Mesothelial cell of epicardium (in vitro differentiated cells): ENCODE data around the gene CRB2. TPM values are rescaled to one million over a fixed set of nuclear protein-coding genes. Genes with fewer than 3 reads are reported as not detected.
A peak's percentile ranks its signal among the peaks of the same experiment; 100 is the strongest.

Experiments
- DNase-seq, 2 experiments: peaks; one replicate each; pipeline ENCODE4 v3.0.0; 2021; ENCODE audit warnings: low spot score in 2 of 2; ENCODE audit not compliant: unreplicated experiment in 2 of 2
- H3K27ac Mint-ChIP-seq: 2 replicates; pipeline ENCODE4 v1.8.0; 2021; ENCODE audit warnings: mixed read lengths
- H3K27me3 Mint-ChIP-seq: 2 replicates; pipeline ENCODE4 v1.8.0; 2021; ENCODE audit warnings: low read depth, mixed read lengths
- H3K36me3 Mint-ChIP-seq: 2 replicates; pipeline ENCODE4 v1.8.0; 2021; ENCODE audit warnings: mixed read lengths
- H3K4me1 Mint-ChIP-seq: 2 replicates; pipeline ENCODE4 v1.8.0; 2021; ENCODE audit warnings: mixed read lengths
- H3K4me3 Mint-ChIP-seq: 2 replicates; pipeline ENCODE4 v1.8.0; 2021; ENCODE audit warnings: mild to moderate bottlenecking, moderate library complexity, mixed read lengths
- H3K9me3 Mint-ChIP-seq: 2 replicates; pipeline ENCODE4 v1.8.0; 2021; ENCODE audit warnings: mixed read lengths
- CTCF ChIP-seq: fragments of 200-600 bp; sonication (generic); IDR thresholded peaks from one replicate; pipeline ENCODE4 v1.5.0; 2021; ENCODE audit warnings: antibody characterized with exemption; ENCODE audit not compliant: unreplicated experiment
- total RNA-seq: library from RNA; stranded (reverse); gene quantifications from 3 replicates; pipeline ENCODE4 v1.2.1, GENCODE V29; 2021

CRB2 gene
- total RNA-seq, 1 donor from 2014 or later = 41.0 TPM

DNA sequence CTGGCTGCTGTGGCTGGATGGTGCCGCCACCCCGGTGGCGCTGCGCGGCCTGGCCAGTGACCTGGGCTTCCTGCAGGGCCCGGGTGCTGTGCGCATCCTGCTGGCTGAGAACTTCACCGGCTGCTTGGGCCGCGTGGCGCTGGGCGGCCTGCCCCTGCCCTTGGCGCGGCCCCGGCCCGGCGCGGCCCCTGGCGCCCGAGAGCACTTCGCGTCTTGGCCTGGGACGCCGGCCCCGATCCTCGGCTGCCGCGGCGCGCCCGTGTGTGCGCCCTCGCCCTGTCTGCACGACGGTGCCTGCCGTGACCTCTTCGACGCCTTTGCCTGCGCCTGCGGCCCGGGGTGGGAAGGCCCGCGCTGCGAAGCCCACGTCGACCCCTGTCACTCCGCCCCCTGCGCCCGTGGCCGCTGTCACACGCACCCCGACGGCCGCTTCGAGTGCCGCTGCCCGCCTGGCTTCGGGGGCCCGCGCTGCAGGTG lies 17.5 kb downstream of the CRB2 start:
- Mint-ChIP-seq H3K4me3 (no peak overlapping the region), H3K27me3 (peaks cover 3% of the 10 kb centered on the region)

DNA sequence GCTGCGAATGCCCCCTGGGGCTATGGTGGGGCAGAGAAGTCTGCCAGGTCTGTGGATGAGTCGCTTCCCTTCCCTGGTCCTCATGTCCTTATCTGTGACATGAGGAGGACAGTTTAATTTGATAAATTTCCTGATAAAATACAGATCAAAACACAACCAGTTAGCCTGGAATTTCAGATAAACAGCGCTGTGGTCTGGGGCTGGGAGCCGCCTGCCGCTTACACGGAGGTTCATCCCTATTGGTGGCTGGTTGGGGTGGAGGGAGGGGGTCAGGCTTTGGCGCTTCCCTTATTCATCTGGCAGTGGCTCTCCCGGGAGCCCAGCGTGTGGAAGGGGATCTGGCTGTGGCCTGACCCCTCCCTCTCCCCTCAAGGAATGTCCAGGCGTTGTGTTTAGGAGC lies 17.9 kb downstream of the CRB2 start:
- Mint-ChIP-seq H3K4me1 (peaks cover 57% of the 10 kb centered on the region), H3K4me3 (no peak overlapping the region), H3K27me3 (peaks cover 3% of the 10 kb centered on the region), H3K27ac (peak overlapping the region; percentile 72), H3K9me3 (no peaks in the 10 kb centered on the region), H3K36me3 (peaks cover 7% of the 10 kb centered on the region)
- no peak for TF ChIP-seq CTCF
- DNase-seq = peak in 1 of 2 experiments; percentile 66

More for the DNA sequence above, 17.5 kb downstream of the CRB2 start:
- no peaks in the 10 kb centered on the region for H3K9me3 Mint-ChIP-seq
- peaks cover 57% of the 10 kb centered on the region for H3K4me1 Mint-ChIP-seq
- no peak overlapping the region for H3K27ac Mint-ChIP-seq
- TF ChIP-seq CTCF = no peak
- no peak for DNase-seq
- peaks cover 7% of the 10 kb centered on the region for H3K36me3 Mint-ChIP-seq

- Mint-ChIP-seq H3K4me3 (no peak overlapping the region), H3K9me3 (no peaks in the 10 kb centered on the region), H3K27ac (peak overlapping the region; percentile 80), H3K36me3 (peaks cover 3% of the 10 kb centered on the region), H3K27me3 (peaks cover 3% of the 10 kb centered on the region), H3K4me1 (peaks cover 64% of the 10 kb centered on the region)
- TF ChIP-seq CTCF = no peak
- DNase-seq = peak in 1 of 2 experiments; percentile 61
These were observed 19.6 kb downstream of the CRB2 start for GRCh38 chr9:123375469-123376132.

- no peaks in the 10 kb centered on the region for H3K9me3 Mint-ChIP-seq
- TF ChIP-seq CTCF = no peak
- H3K27me3 Mint-ChIP-seq = peaks cover 3% of the 10 kb centered on the region
- H3K27ac Mint-ChIP-seq = peak overlapping the region; percentile 82
- H3K36me3 Mint-ChIP-seq = peaks cover 7% of the 10 kb centered on the region
- H3K4me1 Mint-ChIP-seq = peaks cover 68% of the 10 kb centered on the region
- DNase-seq = no peak
- no peak overlapping the region for H3K4me3 Mint-ChIP-seq
These were observed 20.4 kb downstream of the CRB2 start for GRCh38 chr9:123376218-123377071.

DNA sequence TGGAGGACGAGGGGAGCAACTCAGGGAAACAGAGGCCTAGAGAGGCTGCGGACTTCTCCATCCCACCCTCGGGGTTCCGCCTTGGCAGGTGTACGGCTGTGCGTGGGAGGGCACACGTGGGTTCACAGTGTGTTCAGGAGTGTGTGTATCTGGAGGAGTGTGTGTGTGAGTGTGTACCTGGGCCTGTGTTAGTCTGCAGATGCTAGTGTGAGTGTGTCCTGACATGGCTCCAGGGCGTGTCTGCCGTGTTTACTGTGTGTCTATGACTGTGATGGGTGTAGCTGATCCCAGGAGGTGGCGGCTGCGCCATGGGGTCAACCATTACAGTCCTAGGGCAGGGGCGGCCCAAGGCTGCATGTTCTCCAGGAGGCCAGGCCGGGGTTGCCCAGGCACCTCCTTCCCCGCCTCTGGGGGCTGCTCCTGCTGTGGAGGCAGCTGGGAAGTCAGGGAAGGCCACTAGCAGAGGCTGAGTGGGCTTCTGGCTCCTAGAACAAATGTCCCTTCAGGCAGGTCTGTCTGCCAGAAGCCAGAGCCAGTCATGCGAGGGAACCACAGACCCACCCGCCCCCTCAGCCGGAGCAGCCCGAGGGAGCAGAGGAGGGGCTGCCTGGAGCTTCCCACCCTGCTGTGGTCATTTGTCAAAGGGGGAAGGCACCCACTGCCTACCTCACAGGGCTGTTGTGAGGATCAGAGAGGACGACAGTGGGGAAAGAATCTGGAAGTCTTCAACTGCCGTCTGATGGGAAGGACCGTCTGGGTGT lies 21.4 kb downstream of the CRB2 start:
- Mint-ChIP-seq H3K27me3 (peaks cover 3% of the 10 kb centered on the region), H3K9me3 (no peaks in the 10 kb centered on the region), H3K27ac (peak overlapping the region; percentile 87), H3K36me3 (peaks cover 7% of the 10 kb centered on the region), H3K4me3 (peak overlapping the region; percentile 46), H3K4me1 (peaks cover 66% of the 10 kb centered on the region)
- no peak for TF ChIP-seq CTCF
- DNase-seq = no peak
